ENCODE results near the gene GALNT14.

DNA sequence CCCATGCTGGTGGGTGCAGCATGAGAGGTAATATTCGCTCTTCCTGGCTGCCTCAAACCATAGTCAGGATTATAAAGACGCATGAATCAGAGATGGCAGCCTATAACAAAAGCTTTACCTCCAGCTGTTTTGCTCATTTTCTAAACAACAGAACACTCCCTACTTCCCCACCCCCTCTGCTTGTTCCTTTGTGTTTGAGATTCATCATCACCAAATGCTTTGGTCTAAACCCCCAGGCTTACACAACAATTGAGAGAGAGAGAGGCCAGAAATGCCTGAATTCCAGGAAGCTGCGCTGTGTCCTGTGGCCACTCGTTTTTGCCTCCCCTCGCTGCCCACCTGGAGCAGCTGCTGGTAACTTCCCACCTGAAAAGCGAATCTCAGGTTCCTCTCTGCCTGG is 252.2 kb downstream of the GALNT14 start:
- TF ChIP-seq ESRRG (CRISPR knock-in tag; IDR thresholded peaks at IDR 0.05) = no peak
- TF ChIP-seq OSR1 (CRISPR knock-in tag; IDR thresholded peaks at IDR 0.05) = no peak
- no peak for TF ChIP-seq ZFP30 (CRISPR knock-in tag; IDR thresholded peaks at IDR 0.05)
- TF ChIP-seq, protein P1, sequence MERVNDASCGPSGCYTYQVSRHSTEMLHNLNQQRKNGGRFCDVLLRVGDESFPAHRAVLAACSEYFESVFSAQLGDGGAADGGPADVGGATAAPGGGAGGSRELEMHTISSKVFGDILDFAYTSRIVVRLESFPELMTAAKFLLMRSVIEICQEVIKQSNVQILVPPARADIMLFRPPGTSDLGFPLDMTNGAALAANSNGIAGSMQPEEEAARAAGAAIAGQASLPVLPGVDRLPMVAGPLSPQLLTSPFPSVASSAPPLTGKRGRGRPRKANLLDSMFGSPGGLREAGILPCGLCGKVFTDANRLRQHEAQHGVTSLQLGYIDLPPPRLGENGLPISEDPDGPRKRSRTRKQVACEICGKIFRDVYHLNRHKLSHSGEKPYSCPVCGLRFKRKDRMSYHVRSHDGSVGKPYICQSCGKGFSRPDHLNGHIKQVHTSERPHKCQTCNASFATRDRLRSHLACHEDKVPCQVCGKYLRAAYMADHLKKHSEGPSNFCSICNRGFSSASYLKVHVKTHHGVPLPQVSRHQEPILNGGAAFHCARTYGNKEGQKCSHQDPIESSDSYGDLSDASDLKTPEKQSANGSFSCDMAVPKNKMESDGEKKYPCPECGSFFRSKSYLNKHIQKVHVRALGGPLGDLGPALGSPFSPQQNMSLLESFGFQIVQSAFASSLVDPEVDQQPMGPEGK (CRISPR knock-in tag; IDR thresholded peaks at IDR 0.05; ENCODE audit: borderline replicate concordance) = no peak
- no peak for TF ChIP-seq TCF4 (CRISPR knock-in tag; IDR thresholded peaks at IDR 0.05; ENCODE audit: borderline replicate concordance)
- TF ChIP-seq, protein P2, sequence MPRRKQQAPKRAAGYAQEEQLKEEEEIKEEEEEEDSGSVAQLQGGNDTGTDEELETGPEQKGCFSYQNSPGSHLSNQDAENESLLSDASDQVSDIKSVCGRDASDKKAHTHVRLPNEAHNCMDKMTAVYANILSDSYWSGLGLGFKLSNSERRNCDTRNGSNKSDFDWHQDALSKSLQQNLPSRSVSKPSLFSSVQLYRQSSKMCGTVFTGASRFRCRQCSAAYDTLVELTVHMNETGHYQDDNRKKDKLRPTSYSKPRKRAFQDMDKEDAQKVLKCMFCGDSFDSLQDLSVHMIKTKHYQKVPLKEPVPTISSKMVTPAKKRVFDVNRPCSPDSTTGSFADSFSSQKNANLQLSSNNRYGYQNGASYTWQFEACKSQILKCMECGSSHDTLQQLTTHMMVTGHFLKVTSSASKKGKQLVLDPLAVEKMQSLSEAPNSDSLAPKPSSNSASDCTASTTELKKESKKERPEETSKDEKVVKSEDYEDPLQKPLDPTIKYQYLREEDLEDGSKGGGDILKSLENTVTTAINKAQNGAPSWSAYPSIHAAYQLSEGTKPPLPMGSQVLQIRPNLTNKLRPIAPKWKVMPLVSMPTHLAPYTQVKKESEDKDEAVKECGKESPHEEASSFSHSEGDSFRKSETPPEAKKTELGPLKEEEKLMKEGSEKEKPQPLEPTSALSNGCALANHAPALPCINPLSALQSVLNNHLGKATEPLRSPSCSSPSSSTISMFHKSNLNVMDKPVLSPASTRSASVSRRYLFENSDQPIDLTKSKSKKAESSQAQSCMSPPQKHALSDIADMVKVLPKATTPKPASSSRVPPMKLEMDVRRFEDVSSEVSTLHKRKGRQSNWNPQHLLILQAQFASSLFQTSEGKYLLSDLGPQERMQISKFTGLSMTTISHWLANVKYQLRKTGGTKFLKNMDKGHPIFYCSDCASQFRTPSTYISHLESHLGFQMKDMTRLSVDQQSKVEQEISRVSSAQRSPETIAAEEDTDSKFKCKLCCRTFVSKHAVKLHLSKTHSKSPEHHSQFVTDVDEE (CRISPR knock-in tag; IDR thresholded peaks at IDR 0.05) = no peak
- TF ChIP-seq ISL1 (CRISPR knock-in tag; IDR thresholded peaks at IDR 0.05) = no peak
- TF ChIP-seq, protein P3, sequence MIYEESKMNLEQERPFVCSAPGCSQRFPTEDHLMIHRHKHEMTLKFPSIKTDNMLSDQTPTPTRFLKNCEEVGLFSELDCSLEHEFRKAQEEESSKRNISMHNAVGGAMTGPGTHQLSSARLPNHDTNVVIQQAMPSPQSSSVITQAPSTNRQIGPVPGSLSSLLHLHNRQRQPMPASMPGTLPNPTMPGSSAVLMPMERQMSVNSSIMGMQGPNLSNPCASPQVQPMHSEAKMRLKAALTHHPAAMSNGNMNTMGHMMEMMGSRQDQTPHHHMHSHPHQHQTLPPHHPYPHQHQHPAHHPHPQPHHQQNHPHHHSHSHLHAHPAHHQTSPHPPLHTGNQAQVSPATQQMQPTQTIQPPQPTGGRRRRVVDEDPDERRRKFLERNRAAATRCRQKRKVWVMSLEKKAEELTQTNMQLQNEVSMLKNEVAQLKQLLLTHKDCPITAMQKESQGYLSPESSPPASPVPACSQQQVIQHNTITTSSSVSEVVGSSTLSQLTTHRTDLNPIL (CRISPR knock-in tag; IDR thresholded peaks at IDR 0.05; ENCODE audit: low read depth) = no peak
- no peak for TF ChIP-seq BACH2 (CRISPR knock-in tag; IDR thresholded peaks at IDR 0.05; ENCODE audit: borderline replicate concordance)
- TF ChIP-seq, protein P4, sequence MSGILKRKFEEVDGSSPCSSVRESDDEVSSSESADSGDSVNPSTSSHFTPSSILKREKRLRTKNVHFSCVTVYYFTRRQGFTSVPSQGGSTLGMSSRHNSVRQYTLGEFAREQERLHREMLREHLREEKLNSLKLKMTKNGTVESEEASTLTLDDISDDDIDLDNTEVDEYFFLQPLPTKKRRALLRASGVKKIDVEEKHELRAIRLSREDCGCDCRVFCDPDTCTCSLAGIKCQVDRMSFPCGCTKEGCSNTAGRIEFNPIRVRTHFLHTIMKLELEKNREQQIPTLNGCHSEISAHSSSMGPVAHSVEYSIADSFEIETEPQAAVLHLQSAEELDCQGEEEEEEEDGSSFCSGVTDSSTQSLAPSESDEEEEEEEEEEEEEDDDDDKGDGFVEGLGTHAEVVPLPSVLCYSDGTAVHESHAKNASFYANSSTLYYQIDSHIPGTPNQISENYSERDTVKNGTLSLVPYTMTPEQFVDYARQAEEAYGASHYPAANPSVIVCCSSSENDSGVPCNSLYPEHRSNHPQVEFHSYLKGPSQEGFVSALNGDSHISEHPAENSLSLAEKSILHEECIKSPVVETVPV (CRISPR knock-in tag; IDR thresholded peaks at IDR 0.05) = no peak
- TF ChIP-seq RARB (CRISPR knock-in tag; IDR thresholded peaks at IDR 0.05) = no peak
- no peak for TF ChIP-seq TOX (CRISPR knock-in tag; IDR thresholded peaks at IDR 0.05; ENCODE audit: borderline replicate concordance)
